ENCODE results near the gene BDKRB2. TPM values are rescaled to one million over a fixed set of nuclear protein-coding genes. Genes with fewer than 3 reads are reported as not detected.

Gene BDKRB2
- total RNA-seq, 1 experiment from 2014 or later, result 0.15 TPM

GRCh38 chr14:96275177-96276112 lies 70.8 kb downstream of the BDKRB2 start:
- Mint-ChIP-seq H3K4me1 (peaks cover 11 to 19% of the 10 kb centered on the region in 2 experiments), H3K27ac (no peak overlapping the region)
- H3K9ac ChIP-seq (ENCODE audit: extremely low read depth, insufficient read length, low read length), result no peak overlapping the region

More at GRCh38 chr14:96275177-96276112, 70.8 kb downstream of the BDKRB2 start:
- Histone ChIP-seq H4K8ac (replicated peaks; ENCODE audit: insufficient read length, low read depth, low read length) (no peak overlapping the region), H2BK120ac (ENCODE audit: low read depth, low read length, poor library complexity, severe bottlenecking) (no peak overlapping the region), H3K23ac (ENCODE audit: insufficient read length, low read depth, low read length) (no peak overlapping the region), H3K56ac (ENCODE audit: insufficient read length, low read depth, low read length) (no peak overlapping the region), H2BK12ac (ENCODE audit: insufficient read length, low read depth, low read length) (no peak overlapping the region), H3K14ac (ENCODE audit: insufficient read depth, low read length) (no peak overlapping the region), H2BK15ac (ENCODE audit: low read depth, low read length) (no peak overlapping the region), H2BK20ac (ENCODE audit: low read depth, low read length, poor library complexity, severe bottlenecking) (no peak overlapping the region), H3K4me2 (ENCODE audit: insufficient read depth, insufficient read length, low read length) (peak overlapping the region; percentile 23), H3K27me3 (ENCODE audit: insufficient read depth, low read length) (no peaks in the 10 kb centered on the region), H3K79me2 (ENCODE audit: insufficient read depth, low read length) (no peaks in the 10 kb centered on the region), H3K79me1 (ENCODE audit: insufficient read depth, low read depth, low read length, poor library complexity, severe bottlenecking) (no peaks in the 10 kb centered on the region), H3T11ph (ENCODE audit: low read length) (no peak overlapping the region), H3K4me1 (ENCODE audit: insufficient read depth, low read length) (no peaks in the 10 kb centered on the region), H2BK5ac (ENCODE audit: insufficient read length, low read length) (no peak overlapping the region), H3K23me2 (ENCODE audit: insufficient read length, low read depth, low read length, poor library complexity, severe bottlenecking) (no peaks in the 10 kb centered on the region), H3K9me3 (ENCODE audit: control insufficient read depth, low read depth, low read length) (no peaks in the 10 kb centered on the region), H3K18ac (ENCODE audit: insufficient read length, low read depth, low read length) (no peak overlapping the region), H4K20me1 (ENCODE audit: control insufficient read depth, insufficient read depth, insufficient read length) (no peaks in the 10 kb centered on the region), H3K27ac (ENCODE audit: insufficient read length, low read depth, low read length) (no peak overlapping the region), H3K4ac (ENCODE audit: low read depth, low read length) (no peak overlapping the region), H4K5ac (ENCODE audit: insufficient read length, low read depth, low read length) (no peak overlapping the region), H2AFZ (ENCODE audit: low read length) (no peak overlapping the region), H4K91ac (ENCODE audit: insufficient read length, low read depth, low read length) (no peak overlapping the region), H2AK5ac (ENCODE audit: insufficient read length, low read length) (no peak overlapping the region)
- peaks cover 9 to 21% (median 9%) of the 10 kb centered on the region in 3 experiments; a peak in 5 of 7 replicates for H3K36me3 Mint-ChIP-seq (ENCODE audit: insufficient read depth in 1 of 3, low read depth in 3 of 3)
- H3K9me3 Mint-ChIP-seq, result peaks cover 28 to 32% of the 10 kb centered on the region in 2 experiments
- peak; percentile 66 for DNase-seq
- H3K27me3 Mint-ChIP-seq (ENCODE audit: low read depth), result peaks cover 3% of the 10 kb centered on the region
- no peak overlapping the region for H3K4me3 Mint-ChIP-seq
- TF ChIP-seq CTCF (conservative IDR thresholded peaks at IDR 0.05), result peak; percentile 98
- WGBS (ENCODE audit: extremely low coverage, insufficient read length, low lambda C conversion rate), result no CpG with 5 or more reads among the region's 17 CpGs
